ENCODE results near the gene NTSR1. TPM values are rescaled to one million over a fixed set of nuclear protein-coding genes. Genes with fewer than 3 reads are reported as not detected.

Gene NTSR1
- polyA plus RNA-seq, 1 donor from 2014 or later = 0.05 TPM

DNA sequence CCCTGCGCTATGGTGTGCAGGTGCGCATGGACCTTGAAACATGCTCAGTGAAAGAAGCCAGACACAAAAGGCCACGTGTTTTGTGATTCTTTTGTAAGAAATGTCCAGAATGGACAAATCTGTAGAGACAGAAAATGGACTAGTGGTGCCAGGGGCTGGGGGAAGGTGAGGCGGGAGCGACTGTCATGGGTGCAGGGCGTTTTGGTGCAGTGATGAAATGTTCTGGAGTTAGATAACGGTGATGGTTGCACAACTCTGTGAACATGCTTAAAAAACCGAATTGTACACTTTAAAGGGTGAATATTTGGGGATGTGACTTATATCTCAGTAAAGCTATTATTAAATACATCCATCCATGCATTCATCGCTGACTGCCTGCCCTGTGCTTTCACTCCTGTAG, 31.7 kb upstream of the NTSR1 start:
- H3K27me3 ChIP-seq (ENCODE audit: insufficient read depth, low read depth, low read length) = no peaks in the 10 kb centered on the region
- no peaks in the 10 kb centered on the region for H3K9me3 ChIP-seq (ENCODE audit: low read length)
- no peaks in the 10 kb centered on the region for H3K36me3 ChIP-seq (ENCODE audit: insufficient read depth, low read length)
- H3K9me2 ChIP-seq (ENCODE audit: insufficient read depth, low read length) = no peaks in the 10 kb centered on the region
- no peak overlapping the region for H3K9ac ChIP-seq (ENCODE audit: low read length)
- H3K4me2 ChIP-seq (ENCODE audit: low read length) = no peak overlapping the region
- no peaks in the 10 kb centered on the region for H3F3A ChIP-seq (ENCODE audit: insufficient read depth, low read length, poor library complexity, severe bottlenecking)
- no peaks in the 10 kb centered on the region for H4K20me1 ChIP-seq (ENCODE audit: insufficient read depth)
- H3K4me3 ChIP-seq (ENCODE audit: low read length) = no peak overlapping the region
- no peaks in the 10 kb centered on the region for H3K79me2 ChIP-seq (replicated peaks; ENCODE audit: insufficient read depth, low read length)
- TF ChIP-seq TAF1 (IDR thresholded peaks at IDR 0.05; ENCODE audit: low read depth) = no peak
- TF ChIP-seq, protein P1, sequence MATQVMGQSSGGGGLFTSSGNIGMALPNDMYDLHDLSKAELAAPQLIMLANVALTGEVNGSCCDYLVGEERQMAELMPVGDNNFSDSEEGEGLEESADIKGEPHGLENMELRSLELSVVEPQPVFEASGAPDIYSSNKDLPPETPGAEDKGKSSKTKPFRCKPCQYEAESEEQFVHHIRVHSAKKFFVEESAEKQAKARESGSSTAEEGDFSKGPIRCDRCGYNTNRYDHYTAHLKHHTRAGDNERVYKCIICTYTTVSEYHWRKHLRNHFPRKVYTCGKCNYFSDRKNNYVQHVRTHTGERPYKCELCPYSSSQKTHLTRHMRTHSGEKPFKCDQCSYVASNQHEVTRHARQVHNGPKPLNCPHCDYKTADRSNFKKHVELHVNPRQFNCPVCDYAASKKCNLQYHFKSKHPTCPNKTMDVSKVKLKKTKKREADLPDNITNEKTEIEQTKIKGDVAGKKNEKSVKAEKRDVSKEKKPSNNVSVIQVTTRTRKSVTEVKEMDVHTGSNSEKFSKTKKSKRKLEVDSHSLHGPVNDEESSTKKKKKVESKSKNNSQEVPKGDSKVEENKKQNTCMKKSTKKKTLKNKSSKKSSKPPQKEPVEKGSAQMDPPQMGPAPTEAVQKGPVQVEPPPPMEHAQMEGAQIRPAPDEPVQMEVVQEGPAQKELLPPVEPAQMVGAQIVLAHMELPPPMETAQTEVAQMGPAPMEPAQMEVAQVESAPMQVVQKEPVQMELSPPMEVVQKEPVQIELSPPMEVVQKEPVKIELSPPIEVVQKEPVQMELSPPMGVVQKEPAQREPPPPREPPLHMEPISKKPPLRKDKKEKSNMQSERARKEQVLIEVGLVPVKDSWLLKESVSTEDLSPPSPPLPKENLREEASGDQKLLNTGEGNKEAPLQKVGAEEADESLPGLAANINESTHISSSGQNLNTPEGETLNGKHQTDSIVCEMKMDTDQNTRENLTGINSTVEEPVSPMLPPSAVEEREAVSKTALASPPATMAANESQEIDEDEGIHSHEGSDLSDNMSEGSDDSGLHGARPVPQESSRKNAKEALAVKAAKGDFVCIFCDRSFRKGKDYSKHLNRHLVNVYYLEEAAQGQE (IDR thresholded peaks at IDR 0.05; ENCODE audit: borderline replicate concordance) = no peak
- TF ChIP-seq SMC3 (conservative IDR thresholded peaks at IDR 0.05; ENCODE audit: poor library complexity) = no peak
- TF ChIP-seq MXI1 (conservative IDR thresholded peaks at IDR 0.05; ENCODE audit: poor library complexity, severe bottlenecking) = no peak
- no peak for TF ChIP-seq POLR2AphosphoS5 (IDR thresholded peaks at IDR 0.05)
- TF ChIP-seq, protein P2, sequence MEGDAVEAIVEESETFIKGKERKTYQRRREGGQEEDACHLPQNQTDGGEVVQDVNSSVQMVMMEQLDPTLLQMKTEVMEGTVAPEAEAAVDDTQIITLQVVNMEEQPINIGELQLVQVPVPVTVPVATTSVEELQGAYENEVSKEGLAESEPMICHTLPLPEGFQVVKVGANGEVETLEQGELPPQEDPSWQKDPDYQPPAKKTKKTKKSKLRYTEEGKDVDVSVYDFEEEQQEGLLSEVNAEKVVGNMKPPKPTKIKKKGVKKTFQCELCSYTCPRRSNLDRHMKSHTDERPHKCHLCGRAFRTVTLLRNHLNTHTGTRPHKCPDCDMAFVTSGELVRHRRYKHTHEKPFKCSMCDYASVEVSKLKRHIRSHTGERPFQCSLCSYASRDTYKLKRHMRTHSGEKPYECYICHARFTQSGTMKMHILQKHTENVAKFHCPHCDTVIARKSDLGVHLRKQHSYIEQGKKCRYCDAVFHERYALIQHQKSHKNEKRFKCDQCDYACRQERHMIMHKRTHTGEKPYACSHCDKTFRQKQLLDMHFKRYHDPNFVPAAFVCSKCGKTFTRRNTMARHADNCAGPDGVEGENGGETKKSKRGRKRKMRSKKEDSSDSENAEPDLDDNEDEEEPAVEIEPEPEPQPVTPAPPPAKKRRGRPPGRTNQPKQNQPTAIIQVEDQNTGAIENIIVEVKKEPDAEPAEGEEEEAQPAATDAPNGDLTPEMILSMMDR (IDR thresholded peaks at IDR 0.05; ENCODE audit: poor library complexity, severe bottlenecking) = no peak
- TF ChIP-seq EP300 (conservative IDR thresholded peaks at IDR 0.05; ENCODE audit: poor library complexity, severe bottlenecking) = no peak
- no peak for TF ChIP-seq EZH2 (IDR thresholded peaks at IDR 0.05; ENCODE audit: borderline replicate concordance, insufficient read depth, low read length, poor library complexity, severe bottlenecking)
- no peak for TF ChIP-seq RAD21 (conservative IDR thresholded peaks at IDR 0.05)
- no peak overlapping the region for H3K27ac ChIP-seq (ENCODE audit: low read length)
- no peak overlapping the region for H2AFZ ChIP-seq (ENCODE audit: low read depth, low read length)

DNA sequence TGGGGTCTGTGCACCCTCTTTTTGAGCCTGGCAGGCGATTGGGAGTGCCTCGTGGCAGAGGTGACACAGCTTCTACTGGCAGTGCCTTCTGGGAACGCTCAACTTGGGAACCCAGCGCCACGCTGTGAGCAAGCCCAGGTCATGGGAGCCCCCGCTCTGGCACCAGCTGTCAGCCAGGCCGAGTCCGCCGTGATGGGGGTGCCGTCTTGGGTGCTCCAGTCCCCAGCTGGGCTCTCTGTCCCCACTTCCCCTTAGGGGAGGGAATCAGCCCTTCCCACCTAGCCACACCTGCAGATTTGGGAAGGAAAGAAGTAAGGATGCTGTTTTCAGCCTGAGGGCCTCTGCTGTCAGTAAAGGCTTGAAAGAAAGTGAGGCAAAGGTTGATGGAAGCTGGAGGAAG, 31.0 kb upstream of the NTSR1 start:
- TF ChIP-seq SMC3 (conservative IDR thresholded peaks at IDR 0.05; ENCODE audit: poor library complexity) (no peak), EZH2 (IDR thresholded peaks at IDR 0.05; ENCODE audit: borderline replicate concordance, insufficient read depth, low read length, poor library complexity, severe bottlenecking) (no peak)
- Histone ChIP-seq H3F3A (ENCODE audit: insufficient read depth, low read length, poor library complexity, severe bottlenecking) (no peaks in the 10 kb centered on the region), H3K9me2 (ENCODE audit: insufficient read depth, low read length) (no peaks in the 10 kb centered on the region), H3K9me3 (ENCODE audit: low read length) (no peaks in the 10 kb centered on the region), H3K4me3 (ENCODE audit: low read length) (no peak overlapping the region), H3K27ac (ENCODE audit: low read length) (no peak overlapping the region), H4K20me1 (ENCODE audit: insufficient read depth) (no peaks in the 10 kb centered on the region), H3K36me3 (ENCODE audit: insufficient read depth, low read length) (no peaks in the 10 kb centered on the region), H3K27me3 (ENCODE audit: insufficient read depth, low read depth, low read length) (no peaks in the 10 kb centered on the region), H2AFZ (ENCODE audit: low read depth, low read length) (no peak overlapping the region), H3K4me2 (ENCODE audit: low read length) (no peak overlapping the region), H3K9ac (ENCODE audit: low read length) (no peak overlapping the region), H3K79me2 (replicated peaks; ENCODE audit: insufficient read depth, low read length) (no peaks in the 10 kb centered on the region)

DNA sequence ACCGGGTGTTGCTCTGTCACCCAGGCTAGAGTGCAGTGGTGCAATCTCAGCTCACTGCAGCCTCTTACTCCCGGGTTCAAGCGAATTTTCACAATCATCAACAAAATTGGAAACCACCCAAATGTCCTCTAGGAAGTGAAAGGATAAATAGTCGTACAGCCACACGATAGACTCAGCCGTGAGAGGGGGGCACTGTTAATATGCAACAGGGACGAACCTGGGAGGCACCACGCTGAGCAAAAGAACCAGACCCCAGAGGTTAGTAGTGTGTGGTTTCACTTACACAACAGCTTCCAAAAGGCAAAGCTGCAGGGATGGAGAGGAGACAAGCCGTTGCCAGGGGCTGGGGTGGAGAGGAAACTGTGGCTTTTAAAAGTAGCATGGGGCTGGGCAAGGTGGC, 30.1 kb upstream of the NTSR1 start:
- Histone ChIP-seq H3K27ac (ENCODE audit: low read length) (no peak overlapping the region), H2AFZ (ENCODE audit: low read depth, low read length) (no peak overlapping the region), H3F3A (ENCODE audit: insufficient read depth, low read length, poor library complexity, severe bottlenecking) (no peaks in the 10 kb centered on the region), H3K36me3 (ENCODE audit: insufficient read depth, low read length) (no peaks in the 10 kb centered on the region), H3K4me2 (ENCODE audit: low read length) (no peak overlapping the region), H3K79me2 (replicated peaks; ENCODE audit: insufficient read depth, low read length) (no peaks in the 10 kb centered on the region), H3K9ac (ENCODE audit: low read length) (no peak overlapping the region), H3K9me3 (ENCODE audit: low read length) (no peaks in the 10 kb centered on the region), H4K20me1 (ENCODE audit: insufficient read depth) (no peaks in the 10 kb centered on the region), H3K9me2 (ENCODE audit: insufficient read depth, low read length) (no peaks in the 10 kb centered on the region), H3K4me3 (ENCODE audit: low read length) (no peak overlapping the region), H3K27me3 (ENCODE audit: insufficient read depth, low read depth, low read length) (no peaks in the 10 kb centered on the region)
- TF ChIP-seq RAD21 (conservative IDR thresholded peaks at IDR 0.05) (no peak), EZH2 (IDR thresholded peaks at IDR 0.05; ENCODE audit: borderline replicate concordance, insufficient read depth, low read length, poor library complexity, severe bottlenecking) (no peak), POLR2AphosphoS5 (IDR thresholded peaks at IDR 0.05) (no peak)
- TF ChIP-seq, protein P2 (IDR thresholded peaks at IDR 0.05; ENCODE audit: poor library complexity, severe bottlenecking) = no peak

Data from neural cell (in vitro differentiated cells).